ENCODE data around the gene IRX4. TPM values are rescaled to one million over a fixed set of nuclear protein-coding genes. Genes with fewer than 3 reads are reported as not detected.

Gene IRX4
- total RNA-seq, 1 donor from 2014 or later: 0.68 TPM

- H3K27ac Mint-ChIP-seq (ENCODE audit: unreplicated experiment): no peak overlapping the region
- no peaks in the 10 kb centered on the region for H3K4me1 Mint-ChIP-seq (ENCODE audit: low read depth, unreplicated experiment)
- H3K9me3 Mint-ChIP-seq (ENCODE audit: unreplicated experiment): no peaks in the 10 kb centered on the region
- Histone ChIP-seq H3K9me3 (ENCODE audit: insufficient read depth, low read depth, low read length) (no peaks in the 10 kb centered on the region), H4K20me1 (ENCODE audit: insufficient read depth, low read length) (no peaks in the 10 kb centered on the region), H3K4me3 (ENCODE audit: insufficient read depth, low read depth, low read length) (no peak overlapping the region), H3K27me3 (ENCODE audit: insufficient read depth, low read length) (no peaks in the 10 kb centered on the region), H3K4me1 (ENCODE audit: insufficient read depth, low read length) (no peaks in the 10 kb centered on the region), H3K4me2 (ENCODE audit: low read length) (no peak overlapping the region), H3K36me3 (ENCODE audit: insufficient read depth, low read length) (no peaks in the 10 kb centered on the region), H3K79me2 (ENCODE audit: insufficient read depth, low read length) (no peaks in the 10 kb centered on the region), H2AFZ (ENCODE audit: low read depth, low read length) (no peak overlapping the region), H3K9ac (ENCODE audit: low read length) (no peak overlapping the region), H3K27ac (ENCODE audit: low read depth, low read length) (no peak overlapping the region)
- peaks cover 26% of the 10 kb centered on the region for H3K27me3 Mint-ChIP-seq (ENCODE audit: low read depth, unreplicated experiment)
- TF ChIP-seq CTCF (IDR thresholded peaks at IDR 0.05; ENCODE audit: insufficient read depth, low read depth, low read length) (no peak), EZH2 (IDR thresholded peaks at IDR 0.05; ENCODE audit: insufficient read depth, low read length) (no peak)
- DNase-seq (ENCODE audit: low read depth) (no peak), FAIRE-seq (no peak)
- H3K4me3 Mint-ChIP-seq (ENCODE audit: unreplicated experiment): no peak overlapping the region
- no peaks in the 10 kb centered on the region for H3K36me3 Mint-ChIP-seq (ENCODE audit: low read depth, unreplicated experiment)
Observed at GRCh38 chr5:1923341-1923740, 40.6 kb upstream of the IRX4 start.

DNA sequence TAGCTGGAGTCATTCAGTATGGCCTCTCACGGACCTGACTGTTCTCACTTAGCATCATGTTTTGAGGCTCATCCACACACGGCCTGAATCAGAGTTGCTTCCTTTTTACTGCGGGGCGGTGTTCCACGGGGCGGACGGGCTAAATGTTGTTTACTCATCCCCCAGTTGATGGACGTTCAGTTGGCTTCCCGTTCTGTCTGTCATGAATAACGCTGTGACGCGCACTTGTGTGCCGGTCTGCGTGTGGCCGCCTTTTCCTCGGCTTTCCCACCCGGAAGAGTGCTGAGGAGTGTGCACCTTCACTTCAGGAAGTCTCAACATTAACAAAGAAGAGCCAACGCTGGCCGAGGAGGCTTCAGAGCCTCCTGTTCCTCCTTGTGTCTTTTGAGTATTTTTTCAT lies 39.0 kb upstream of the IRX4 start:
- Mint-ChIP-seq H3K4me3 (ENCODE audit: unreplicated experiment) (no peak overlapping the region), H3K27me3 (ENCODE audit: low read depth, unreplicated experiment) (peaks cover 32% of the 10 kb centered on the region), H3K4me1 (ENCODE audit: low read depth, unreplicated experiment) (no peaks in the 10 kb centered on the region), H3K27ac (ENCODE audit: unreplicated experiment) (no peak overlapping the region), H3K9me3 (ENCODE audit: unreplicated experiment) (no peaks in the 10 kb centered on the region), H3K36me3 (ENCODE audit: low read depth, unreplicated experiment) (no peaks in the 10 kb centered on the region)
- no peak overlapping the region for H3K4me3 ChIP-seq (ENCODE audit: insufficient read depth, low read depth, low read length)
- H3K4me2 ChIP-seq (ENCODE audit: low read length): no peak overlapping the region
- no peaks in the 10 kb centered on the region for H3K4me1 ChIP-seq (ENCODE audit: insufficient read depth, low read length)
- H3K9ac ChIP-seq (ENCODE audit: low read length): no peak overlapping the region
- no peaks in the 10 kb centered on the region for H3K9me3 ChIP-seq (ENCODE audit: insufficient read depth, low read depth, low read length)
- no peak for TF ChIP-seq CTCF (IDR thresholded peaks at IDR 0.05; ENCODE audit: insufficient read depth, low read depth, low read length)
- TF ChIP-seq EZH2 (IDR thresholded peaks at IDR 0.05; ENCODE audit: insufficient read depth, low read length): no peak
- no peak for DNase-seq (ENCODE audit: low read depth)
- H3K27ac ChIP-seq (ENCODE audit: low read depth, low read length): no peak overlapping the region
- no peak overlapping the region for H2AFZ ChIP-seq (ENCODE audit: low read depth, low read length)
- no peaks in the 10 kb centered on the region for H3K79me2 ChIP-seq (ENCODE audit: insufficient read depth, low read length)
- H3K27me3 ChIP-seq (ENCODE audit: insufficient read depth, low read length): no peaks in the 10 kb centered on the region
- no peak for FAIRE-seq
- H4K20me1 ChIP-seq (ENCODE audit: insufficient read depth, low read length): no peaks in the 10 kb centered on the region
- H3K36me3 ChIP-seq (ENCODE audit: insufficient read depth, low read length): no peaks in the 10 kb centered on the region

DNA sequence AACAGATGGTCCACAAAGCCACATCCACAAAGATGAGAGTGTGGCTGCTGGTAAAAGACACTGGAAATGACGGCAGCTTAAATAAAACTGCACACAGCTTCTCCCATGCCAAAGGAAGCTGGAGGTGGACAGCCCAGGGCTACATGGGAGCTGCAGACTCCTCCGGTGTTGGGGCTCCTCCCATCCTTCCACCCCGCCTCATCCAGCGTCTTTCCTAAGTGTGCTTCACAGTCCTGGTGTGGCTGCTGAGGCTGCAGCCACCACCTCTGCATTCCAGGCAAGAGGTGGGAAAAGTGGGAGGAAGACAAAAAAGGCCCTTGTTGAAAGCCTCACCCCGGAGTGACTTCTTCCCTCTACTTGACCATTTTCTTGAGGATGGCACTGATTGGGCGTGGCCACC lies 37.0 kb upstream of the IRX4 start:
- Mint-ChIP-seq H3K36me3 (ENCODE audit: low read depth, unreplicated experiment) (no peaks in the 10 kb centered on the region), H3K27ac (ENCODE audit: unreplicated experiment) (no peak overlapping the region), H3K4me3 (ENCODE audit: unreplicated experiment) (no peak overlapping the region), H3K9me3 (ENCODE audit: unreplicated experiment) (peaks cover 3% of the 10 kb centered on the region), H3K4me1 (ENCODE audit: low read depth, unreplicated experiment) (no peaks in the 10 kb centered on the region), H3K27me3 (ENCODE audit: low read depth, unreplicated experiment) (peaks cover 34% of the 10 kb centered on the region)
- TF ChIP-seq CTCF (IDR thresholded peaks at IDR 0.05; ENCODE audit: insufficient read depth, low read depth, low read length): no peak
- FAIRE-seq (no peak), DNase-seq (ENCODE audit: low read depth) (no peak)
- no peak overlapping the region for H2AFZ ChIP-seq (ENCODE audit: low read depth, low read length)
- no peaks in the 10 kb centered on the region for H3K79me2 ChIP-seq (ENCODE audit: insufficient read depth, low read length)
- no peak overlapping the region for H3K4me3 ChIP-seq (ENCODE audit: insufficient read depth, low read depth, low read length)
- no peaks in the 10 kb centered on the region for H4K20me1 ChIP-seq (ENCODE audit: insufficient read depth, low read length)
- no peak overlapping the region for H3K4me2 ChIP-seq (ENCODE audit: low read length)
- H3K9ac ChIP-seq (ENCODE audit: low read length): no peak overlapping the region
- no peaks in the 10 kb centered on the region for H3K9me3 ChIP-seq (ENCODE audit: insufficient read depth, low read depth, low read length)
- H3K27ac ChIP-seq (ENCODE audit: low read depth, low read length): no peak overlapping the region
- H3K27me3 ChIP-seq (ENCODE audit: insufficient read depth, low read length): no peaks in the 10 kb centered on the region
- no peaks in the 10 kb centered on the region for H3K36me3 ChIP-seq (ENCODE audit: insufficient read depth, low read length)
- H3K4me1 ChIP-seq (ENCODE audit: insufficient read depth, low read length): no peaks in the 10 kb centered on the region
